HG03103 (cell line): ENCODE results near the gene DDAH2.

Experiments used
- ATAC-seq: cut with Tn5 transposase; IDR thresholded peaks from one replicate; pipeline ENCODE4 v1.9.1; 2021; ENCODE audit warnings: low read depth; ENCODE audit not compliant: unreplicated experiment

The DDAH2 gene

DNA sequence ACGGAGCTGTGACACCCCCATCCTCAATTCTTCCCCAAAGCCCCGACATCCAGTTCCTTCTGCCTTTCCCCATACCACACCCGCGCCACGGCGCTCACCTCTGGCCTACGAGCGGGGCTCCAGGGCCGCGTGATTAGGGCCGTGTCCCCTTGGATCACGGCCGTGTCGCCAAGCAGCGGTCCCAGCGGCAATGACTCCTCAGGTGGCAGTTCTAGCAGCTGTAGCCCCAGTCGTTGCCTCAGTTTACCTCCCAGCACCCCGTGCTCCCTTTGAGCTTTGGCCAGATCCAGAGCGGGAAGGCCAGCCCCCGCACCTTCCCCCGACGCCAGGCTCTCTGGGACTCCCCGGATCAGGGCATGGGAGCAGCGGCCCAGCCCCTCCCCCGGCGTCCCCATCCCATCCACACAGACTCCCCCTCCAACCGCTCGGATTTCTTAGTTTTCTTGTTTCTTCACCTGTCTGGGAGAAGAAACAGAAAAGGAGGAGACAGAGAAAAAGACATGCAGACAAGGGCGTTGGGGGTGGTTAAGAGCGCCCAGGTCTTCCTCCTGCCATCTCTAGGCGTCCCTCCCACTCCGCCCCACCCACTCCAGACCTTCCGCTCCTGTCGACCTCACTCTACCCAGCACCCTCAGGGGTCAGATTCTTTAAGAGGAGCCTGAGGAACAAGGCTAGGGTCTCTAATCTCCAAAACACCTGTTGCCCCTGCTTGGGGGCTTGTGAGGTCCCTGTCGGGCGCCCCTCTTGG, at the start of gene DDAH2:
Gene DDAH2, minus strand, starts transcription at position 533 of the 748 bp plus-strand sequence. Its CDS starts 138 bp downstream, at position 395.
- no peak for ATAC-seq

DNA sequence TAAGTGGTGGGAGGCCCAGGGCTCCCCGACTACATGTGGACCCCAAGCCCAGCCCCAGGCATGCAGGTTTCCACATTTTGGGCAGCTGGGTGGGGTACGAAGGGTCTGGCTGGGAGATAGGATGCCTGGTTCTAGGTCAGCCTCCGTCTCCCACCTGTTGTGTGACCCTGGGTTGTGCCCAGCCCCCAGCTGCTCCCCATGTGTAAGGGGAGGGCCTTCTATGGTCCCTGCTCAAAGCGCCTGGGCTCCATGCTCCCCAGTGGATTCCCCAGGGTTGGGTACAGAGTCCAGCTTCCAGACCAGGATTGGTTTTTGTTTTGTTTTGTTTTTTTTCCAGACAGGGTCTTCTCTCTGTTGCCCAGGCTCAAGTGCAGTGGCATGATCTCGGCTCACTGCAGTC, 49.1 kb upstream of the DDAH2 start:
- ATAC-seq, result no peak

- ATAC-seq, result no peak
These were observed 48.6 kb upstream of the DDAH2 start for GRCh38 chr6:31777667-31778050.

DNA sequence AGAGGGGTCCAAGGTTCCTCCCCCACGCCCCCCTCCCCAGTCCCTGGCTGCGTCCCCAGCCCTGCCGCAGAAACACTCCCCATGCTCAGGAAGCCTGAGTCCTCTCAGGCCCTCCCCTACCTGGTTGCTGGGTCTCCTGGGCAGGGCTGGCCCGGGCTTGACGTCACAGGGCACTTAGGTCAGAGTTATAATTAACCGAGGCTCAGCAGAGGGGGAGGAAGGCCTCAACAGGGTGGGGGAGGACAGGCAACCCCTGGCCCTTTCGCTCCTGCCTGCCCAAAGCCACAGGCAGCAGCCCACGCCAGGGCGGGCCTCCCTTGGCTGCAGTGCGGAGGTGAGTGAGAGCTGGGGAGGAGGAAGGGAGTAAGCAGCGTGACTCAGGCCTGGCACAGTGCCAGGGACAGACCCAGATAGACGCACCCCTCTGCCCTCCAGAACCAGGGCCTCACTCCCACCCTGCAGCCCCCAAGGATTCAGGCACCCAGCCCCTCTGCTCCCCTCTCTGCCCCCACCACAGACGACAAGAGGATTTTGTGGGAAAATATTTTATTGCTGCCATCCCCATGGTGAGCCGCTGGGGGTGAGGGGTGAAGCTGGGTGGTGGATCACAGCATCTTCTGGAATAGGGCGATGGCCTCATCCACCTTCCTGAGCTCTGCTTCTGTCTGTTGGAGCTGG, 48.0 kb upstream of the DDAH2 start, which contains the start of gene VWA7:
Gene VWA7, minus strand, starts transcription at position 340 of the 678 bp plus-strand sequence. CDS start 549 bp downstream, outside the sequence.
- no peak for ATAC-seq

DNA sequence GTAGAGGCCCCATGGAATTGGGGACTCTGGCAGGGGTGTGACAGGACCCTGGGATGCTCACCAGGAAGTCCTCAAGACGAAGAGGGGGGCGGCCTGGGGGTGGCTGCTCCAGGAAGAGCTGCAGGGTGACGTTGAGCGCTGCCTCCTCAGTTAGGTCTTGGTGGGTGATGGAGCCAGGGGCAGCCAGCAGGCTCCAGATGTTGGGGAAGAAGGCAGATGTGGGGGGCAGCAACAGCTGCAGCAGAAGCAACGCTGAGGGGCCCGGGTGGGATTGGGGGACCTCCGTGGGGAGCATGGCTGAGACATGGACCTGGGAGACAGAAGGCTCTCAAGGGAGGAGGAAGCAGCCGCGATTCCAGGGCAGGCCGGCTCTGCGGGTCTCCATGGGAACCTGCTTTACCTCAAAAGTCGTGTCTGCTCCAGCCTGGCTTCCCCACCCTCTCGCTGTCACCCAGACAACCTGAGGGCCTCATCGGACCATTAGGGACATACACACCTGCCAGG, 47.4 kb upstream of the DDAH2 start:
- ATAC-seq, result no peak

GRCh38 chr6:31775633-31776484, 46.8 kb upstream of the DDAH2 start:
- ATAC-seq, result no peak

DNA sequence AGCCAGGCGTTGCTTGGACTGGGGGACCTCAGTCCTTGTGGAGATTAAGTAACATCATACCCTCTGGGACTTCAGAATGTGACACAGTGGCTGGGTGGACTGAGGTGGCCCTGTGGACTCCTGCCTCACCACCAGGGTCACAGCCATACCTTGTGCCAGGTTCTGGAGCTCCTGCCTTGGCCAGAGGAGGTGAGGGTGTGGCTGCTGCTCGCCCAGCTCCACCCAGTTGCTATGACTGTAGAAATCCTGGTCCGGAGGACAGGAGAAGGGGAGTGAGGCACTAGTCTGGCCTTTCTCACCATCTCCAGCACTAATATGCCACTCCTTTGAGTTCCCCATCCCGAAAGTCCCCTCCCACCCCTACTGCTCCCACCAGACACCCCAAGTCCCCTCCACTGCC, 46.1 kb upstream of the DDAH2 start:
- no peak for ATAC-seq

DNA sequence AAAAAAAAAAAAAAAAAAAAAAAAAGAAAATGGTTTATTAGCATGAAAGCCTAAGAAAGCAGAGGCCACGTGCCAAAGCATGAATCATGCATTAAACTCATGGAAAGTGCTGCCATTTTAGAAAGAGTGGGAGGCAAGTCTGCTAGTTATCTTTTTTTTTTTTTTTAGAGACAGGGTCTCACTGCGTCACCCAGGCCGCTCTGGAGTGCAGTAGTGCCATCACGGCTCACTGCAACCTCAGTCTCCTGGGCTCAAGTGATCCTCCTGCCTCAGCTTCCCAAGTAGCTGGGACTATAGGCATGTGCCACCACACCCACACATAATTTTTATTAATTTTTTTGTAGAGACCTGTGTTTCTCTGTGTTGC, 42.9 kb upstream of the DDAH2 start:
- ATAC-seq, result no peak

- no peak for ATAC-seq
These were observed 41.8 kb upstream of the DDAH2 start for GRCh38 chr6:31770860-31771259.

DNA sequence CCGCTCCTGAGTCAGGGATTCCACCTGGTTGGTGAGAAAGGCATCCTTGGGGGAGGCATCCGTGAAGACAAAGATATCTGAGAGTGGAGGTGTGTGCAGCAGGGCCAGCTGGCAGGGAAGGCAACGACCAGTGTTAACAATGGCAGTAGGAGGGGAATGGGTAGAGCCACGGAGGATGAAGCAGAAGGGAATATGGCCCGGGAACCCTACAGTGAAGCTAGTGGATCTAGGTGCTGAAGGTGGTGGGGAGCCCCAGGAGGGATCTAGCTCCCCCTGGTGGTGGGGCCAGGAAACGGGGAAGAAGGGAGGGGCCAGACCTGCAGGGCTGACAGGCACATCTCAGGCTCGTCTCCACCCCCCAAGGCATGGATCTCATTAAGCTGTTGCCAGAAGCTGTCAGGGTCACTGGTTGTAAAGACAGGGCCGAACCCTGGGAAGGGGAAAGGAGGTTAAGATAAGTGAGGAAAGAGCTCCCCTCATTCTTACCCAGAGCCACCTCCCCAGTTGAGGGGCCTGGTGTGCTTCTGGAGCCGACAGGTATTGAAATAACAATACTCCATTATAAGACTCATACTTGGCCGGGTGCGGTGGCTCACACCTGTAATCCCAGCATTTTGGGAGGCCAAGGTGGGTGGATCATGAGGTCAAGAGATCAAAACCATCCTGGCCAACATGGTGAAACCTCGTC, 40.7 kb upstream of the DDAH2 start:
- ATAC-seq, result no peak

GRCh38 chr6:31768363-31769257, 39.5 kb upstream of the DDAH2 start:
- no peak for ATAC-seq

- ATAC-seq, result no peak
These were observed 38.1 kb upstream of the DDAH2 start for GRCh38 chr6:31767096-31767645.

- no peak for ATAC-seq
These were observed 37.1 kb upstream of the DDAH2 start for GRCh38 chr6:31765910-31766794.

- no peak for ATAC-seq
These were observed 36.4 kb upstream of the DDAH2 start for GRCh38 chr6:31765559-31765909.

GRCh38 chr6:31764198-31764597, 35.1 kb upstream of the DDAH2 start:
- ATAC-seq, result no peak

GRCh38 chr6:31763619-31763940, 34.5 kb upstream of the DDAH2 start:
- no peak for ATAC-seq

DNA sequence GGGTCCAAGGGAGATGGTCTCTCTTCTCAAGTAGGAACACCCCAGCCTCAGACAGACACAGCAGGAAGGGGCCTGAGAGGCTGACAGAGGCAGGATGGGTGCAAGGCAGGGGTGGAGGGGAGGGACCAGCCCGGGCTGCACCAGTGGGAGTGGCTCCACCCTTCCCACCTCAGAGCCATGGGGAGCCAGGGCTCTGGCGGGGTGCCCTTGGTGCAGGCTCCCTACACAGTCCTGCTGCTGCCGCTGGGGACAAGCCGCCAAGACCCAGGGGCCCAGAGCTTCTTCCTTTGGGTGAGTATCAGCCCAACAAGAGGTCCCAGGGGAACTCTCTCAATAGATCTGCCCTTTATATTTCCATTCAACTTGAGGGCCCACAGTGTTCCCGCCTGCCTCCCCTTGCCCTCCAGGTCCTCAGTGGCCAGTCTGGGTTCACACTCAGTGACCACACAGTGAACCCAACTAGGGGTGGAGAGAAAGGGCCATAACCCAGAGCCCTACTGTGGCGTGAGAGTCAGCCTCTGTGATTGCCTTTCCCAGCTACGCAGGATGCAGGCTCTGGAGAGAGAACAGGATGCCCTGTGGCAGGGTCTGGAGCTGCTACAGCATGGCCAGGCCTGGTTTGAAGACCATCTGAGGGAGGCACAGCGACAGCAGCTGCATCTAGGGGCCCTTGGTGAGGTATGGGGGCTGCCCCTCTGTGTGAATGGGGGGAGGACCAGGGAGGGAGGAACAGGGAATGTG, 33.9 kb upstream of the DDAH2 start:
- no peak for ATAC-seq

DNA sequence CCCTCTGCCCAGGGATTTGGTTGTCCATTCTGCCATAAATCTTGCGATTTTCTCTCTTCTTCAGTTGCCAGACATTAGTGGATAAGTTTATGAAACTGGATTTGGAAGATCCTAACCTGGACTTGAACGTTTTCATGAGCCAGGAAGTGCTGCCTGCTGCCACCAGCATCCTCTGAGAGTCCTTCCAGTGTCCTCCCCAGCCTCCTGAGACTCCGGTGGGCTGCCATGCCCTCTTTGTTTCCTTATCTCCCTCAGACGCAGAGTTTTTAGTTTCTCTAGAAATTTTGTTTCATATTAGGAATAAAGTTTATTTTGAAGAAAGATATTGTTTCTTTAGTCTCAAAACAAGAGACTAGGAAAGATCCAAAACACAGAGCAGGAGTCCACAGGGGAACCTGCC, 33.3 kb upstream of the DDAH2 start, which contains the start of gene SAPCD1:
Gene SAPCD1, plus strand, starts transcription at position 301 of the 400 bp plus-strand sequence. CDS start 399 bp downstream, outside the sequence.
- ATAC-seq, result no peak
